Loucy (cell line): Measurements from ENCODE around the gene ARHGEF12.

ENCODE experiments used
- H2AFZ ChIP-seq: fragments of 200-600 bp; sonication (generic); 2 replicates; pipeline ENCODE4 v1.6.0; 2016; ENCODE audit warnings: antibody characterized with exemption, mild to moderate bottlenecking, low read length, moderate library complexity
- H3F3A ChIP-seq: fragments of 200-600 bp; 2 replicates; pipeline ENCODE4 v1.6.0; 2016; ENCODE audit warnings: antibody characterized with exemption, low read depth, mild to moderate bottlenecking
- H3K27me3 ChIP-seq: fragments of 200-600 bp; sonication (generic); 2 replicates; pipeline ENCODE4 v1.6.1; 2014; ENCODE audit warnings: low read length, mild to moderate bottlenecking; ENCODE audit not compliant: insufficient read depth, poor library complexity, severe bottlenecking
- H3K36me3 ChIP-seq: fragments of 200-600 bp; sonication (generic); 2 replicates; pipeline ENCODE4 v1.6.1; 2016; ENCODE audit warnings: low read length; ENCODE audit not compliant: insufficient read depth
- H3K4me1 ChIP-seq: fragments of 200-600 bp; sonication (generic); 2 replicates; pipeline ENCODE4 v1.5.1; 2014; ENCODE audit warnings: low read length, mild to moderate bottlenecking; ENCODE audit not compliant: insufficient read depth, poor library complexity, severe bottlenecking
- H3K4me2 ChIP-seq: fragments of 200-600 bp; sonication (generic); 2 replicates; pipeline ENCODE4 v1.6.0; 2014; ENCODE audit warnings: antibody characterized with exemption, low read length, low read depth, mild to moderate bottlenecking; ENCODE audit not compliant: poor library complexity, severe bottlenecking
- H3K4me3 ChIP-seq: fragments of 200-600 bp; sonication (generic); 2 replicates; pipeline ENCODE4 v1.5.1; 2014; ENCODE audit warnings: low read length, mild to moderate bottlenecking, mixed read lengths; ENCODE audit not compliant: poor library complexity, severe bottlenecking
- H3K79me2 ChIP-seq: fragments of 200-600 bp; sonication (generic); 2 replicates; pipeline ENCODE4 v1.6.1; 2014; ENCODE audit warnings: low read length; ENCODE audit not compliant: insufficient read depth
- H3K9ac ChIP-seq: fragments of 200-600 bp; sonication (generic); 2 replicates; pipeline ENCODE4 v1.6.0; 2014; ENCODE audit warnings: mild to moderate bottlenecking, low read depth, low read length, moderate library complexity; ENCODE audit not compliant: poor library complexity, severe bottlenecking
- H3K9me2 ChIP-seq: fragments of 200-600 bp; sonication (generic); replicated peaks from 2 replicates; pipeline ENCODE4 v1.6.1; 2016; ENCODE audit warnings: low read depth, low read length, mixed read lengths
- H3K9me3 ChIP-seq: fragments of 200-600 bp; sonication (generic); 2 replicates; pipeline ENCODE4 v1.6.1; 2014; ENCODE audit warnings: mild to moderate bottlenecking, antibody characterized with exemption, low read length, low read depth; ENCODE audit not compliant: insufficient read depth
- H4K20me1 ChIP-seq: fragments of 200-600 bp; sonication (generic); 2 replicates; pipeline ENCODE4 v1.6.0; 2014; ENCODE audit warnings: antibody characterized with exemption, low read length, mild to moderate bottlenecking; ENCODE audit not compliant: insufficient read depth, poor library complexity, severe bottlenecking
- CTCF ChIP-seq: fragments of 200-600 bp; sonication (generic); conservative IDR thresholded peaks from 2 replicates; pipeline ENCODE4 v1.5.1; 2014; ENCODE audit warnings: mild to moderate bottlenecking, antibody characterized with exemption, low read length
- EZH2phosphoT487 ChIP-seq: fragments of 200-600 bp; IDR thresholded peaks from 2 replicates; pipeline ENCODE4 v1.6.1; 2018; ENCODE audit warnings: antibody characterized with exemption, mild to moderate bottlenecking, moderate library complexity, borderline replicate concordance

ARHGEF12 gene

GRCh38 chr11:120521176-120521575 lies 185.0 kb downstream of the ARHGEF12 start:
- Histone ChIP-seq H3K4me3 (no peak overlapping the region), H3F3A (no peaks in the 10 kb centered on the region), H4K20me1 (no peaks in the 10 kb centered on the region), H3K4me2 (no peak overlapping the region), H3K36me3 (no peaks in the 10 kb centered on the region), H3K27me3 (no peaks in the 10 kb centered on the region), H3K79me2 (no peaks in the 10 kb centered on the region), H2AFZ (no peak overlapping the region), H3K9me3 (no peaks in the 10 kb centered on the region), H3K9ac (no peak overlapping the region), H3K4me1 (no peaks in the 10 kb centered on the region), H3K9me2 (no peaks in the 10 kb centered on the region)
- TF ChIP-seq CTCF (no peak), EZH2phosphoT487 (no peak)

- no peak for TF ChIP-seq CTCF
- no peak for TF ChIP-seq EZH2phosphoT487
- Histone ChIP-seq H3K9me2 (no peaks in the 10 kb centered on the region), H3K36me3 (no peaks in the 10 kb centered on the region), H3K9ac (no peak overlapping the region), H4K20me1 (no peaks in the 10 kb centered on the region), H3K4me1 (no peaks in the 10 kb centered on the region), H3K4me2 (no peak overlapping the region), H3K9me3 (no peaks in the 10 kb centered on the region), H3K27me3 (no peaks in the 10 kb centered on the region), H3K4me3 (no peak overlapping the region), H3K79me2 (no peaks in the 10 kb centered on the region), H2AFZ (no peak overlapping the region), H3F3A (no peaks in the 10 kb centered on the region)
Observed at GRCh38 chr11:120522021-120522420, 185.8 kb downstream of the ARHGEF12 start.

- H3K4me3 ChIP-seq, result no peak overlapping the region
- no peaks in the 10 kb centered on the region for H3K36me3 ChIP-seq
- no peaks in the 10 kb centered on the region for H3K4me1 ChIP-seq
- no peak overlapping the region for H2AFZ ChIP-seq
- H3K9me3 ChIP-seq, result no peaks in the 10 kb centered on the region
- no peaks in the 10 kb centered on the region for H4K20me1 ChIP-seq
- TF ChIP-seq EZH2phosphoT487, result no peak
- TF ChIP-seq CTCF, result no peak
- no peak overlapping the region for H3K4me2 ChIP-seq
- H3K9ac ChIP-seq, result no peak overlapping the region
- no peaks in the 10 kb centered on the region for H3F3A ChIP-seq
- no peaks in the 10 kb centered on the region for H3K27me3 ChIP-seq
- H3K9me2 ChIP-seq, result no peaks in the 10 kb centered on the region
- H3K79me2 ChIP-seq, result no peaks in the 10 kb centered on the region
Observed at GRCh38 chr11:120522736-120523135, 186.5 kb downstream of the ARHGEF12 start.
